Measurements from ENCODE around the gene ZNF689. TPM values are rescaled to one million over a fixed set of nuclear protein-coding genes. Genes with fewer than 3 reads are reported as not detected.
A peak's percentile ranks its signal among the peaks of the same experiment; 100 is the strongest.

Gene ZNF689
- total and polyA plus RNA-seq, 2 of the 4 experiments (the other 2 are of a cell fraction) = 2.7 to 2.9 TPM

- ATAC-seq (ENCODE audit: low read depth) (no peak), DNase-seq (no peak)
- peak overlapping the region; percentile 87 for H2AFZ ChIP-seq (replicated peaks; ENCODE audit: low read length, poor library complexity)
- H3K14ac ChIP-seq (replicated peaks; ENCODE audit: low read depth, low read length) = peak overlapping the region; percentile 47
- peak overlapping the region; percentile 88 for H2AK9ac ChIP-seq (replicated peaks; ENCODE audit: low read depth, low read length, poor library complexity)
- dilution Hi-C loops (cut with HindIII; ENCODE audit: low sequenced_read_pairs, unreplicated experiment) (no loop called here), intact Hi-C loops (cut with micrococcal nuclease) (no loop called here), in situ Hi-C loops (cut with MboI; ENCODE audit: low sequenced_read_pairs) (no loop called here)
- H4K91ac ChIP-seq (ENCODE audit: insufficient read depth, low read depth, low read length) = no peak overlapping the region
- 0% methylated on average over 1 of the region's 2 CpGs; no CpG with 5 or more reads in 1 of the 2 experiments for WGBS, 2 experiments (ENCODE audit: extremely low coverage in 2 of 2, insufficient read length in 1 of 2)
- H3K36me3 ChIP-seq (ENCODE audit: control insufficient read depth, insufficient read depth, low read length) = peaks cover 30% of the 10 kb centered on the region
- no peak overlapping the region for H3K18ac ChIP-seq (ENCODE audit: low read depth, low read length)
- no TSS peak for BruUV-seq (replicated peaks)
- no peaks in the 10 kb centered on the region for H3K9me1 ChIP-seq (ENCODE audit: insufficient read depth, low read length)
- no peak overlapping the region; the same call in 1 of the 2 replicates for H2BK120ac ChIP-seq (ENCODE audit: low read depth, low read length)
- H3K27me3 ChIP-seq (ENCODE audit: control insufficient read depth, insufficient read depth, low read length) = no peaks in the 10 kb centered on the region
- H3K9me3 ChIP-seq (ENCODE audit: control insufficient read depth, insufficient read depth, low read length) = no peaks in the 10 kb centered on the region
- peaks cover 6% of the 10 kb centered on the region; the same call in 1 of the 2 replicates for H3K4me1 ChIP-seq (ENCODE audit: control insufficient read depth, insufficient read depth, low read length)
- peak overlapping the region; percentile 84 for H3K4me3 ChIP-seq (ENCODE audit: insufficient read depth, low read depth, low read length)
- H4K5ac ChIP-seq (ENCODE audit: low read depth, low read length) = peak overlapping the region; percentile 53; the same call in 1 of the 2 replicates
- CTCF ChIA-PET = no interaction called here
- POLR2A ChIA-PET (ENCODE audit: unreplicated experiment) = no interaction called here
- no peaks in the 10 kb centered on the region for H4K20me1 ChIP-seq (ENCODE audit: insufficient read depth, low read length)
- H2BK15ac ChIP-seq (ENCODE audit: low read depth, low read length) = no peak overlapping the region
- H3K23ac ChIP-seq (ENCODE audit: low read depth, low read length) = peak overlapping the region; percentile 94
- peak overlapping the region; percentile 8; the same call in 1 of the 2 replicates for H3K56ac ChIP-seq (ENCODE audit: extremely low read depth, insufficient read depth, low read length)
- H3K27ac ChIP-seq (ENCODE audit: insufficient read depth, low read length) = peak overlapping the region; percentile 73
- H4K8ac ChIP-seq (ENCODE audit: low read depth in 2 of 2, low read length in 2 of 2) = peak overlapping the region in 1 of 2 experiments; percentile 41; a peak in 2 of 4 replicates
- H3K4me2 ChIP-seq (ENCODE audit: low read depth, low read length) = peak overlapping the region; percentile 95
- peak overlapping the region; percentile 88 for H2AK5ac ChIP-seq (ENCODE audit: low read depth, low read length)
- peak overlapping the region; percentile 47 for H2BK5ac ChIP-seq (ENCODE audit: low read depth, low read length, poor library complexity, severe bottlenecking)
- H2BK20ac ChIP-seq (ENCODE audit: low read depth, low read length) = no peak overlapping the region
- H3K9ac ChIP-seq (ENCODE audit: low read depth, low read length) = peak overlapping the region; percentile 82
- H3K79me1 ChIP-seq (ENCODE audit: low read depth in 1 of 2, low read length in 2 of 2) = peaks cover 19 to 35% of the 10 kb centered on the region in 2 experiments
- no peak for TF ChIP-seq SMC3 (IDR thresholded peaks at IDR 0.05; ENCODE audit: low read depth, low read length)
- no peak for TF ChIP-seq USF2 (IDR thresholded peaks at IDR 0.05; ENCODE audit: low read depth, low read length)
- TF ChIP-seq BHLHE40 (IDR thresholded peaks at IDR 0.05; ENCODE audit: low read depth, low read length) = no peak
- no peak for TF ChIP-seq RAD21 (IDR thresholded peaks at IDR 0.05; ENCODE audit: low read length)
- H3K4ac ChIP-seq (ENCODE audit: low read depth, low read length) = peak overlapping the region; percentile 83; the same call in 1 of the 2 replicates
Observed at GRCh38 chr16:30652005-30652296, 41.8 kb upstream of the ZNF689 start.

All from IMR-90 (cell line).